Stimulated activated CD4-positive, alpha-beta T cell treated with anti-CD3 and anti-CD28 coated beads, Interleukin-15, amount 100 ng/mL, for 24 hours (primary cell): Measurements from ENCODE around the gene COASY.
"Not testable (repeated sequence)": the region's sequence is repeated elsewhere in the genome, so short reads cannot be mapped to it uniquely, and the experiment has no call there.

ENCODE experiments used
- DNase-seq: peaks from one replicate; pipeline ENCODE4 v3.0.0-alpha.2; 2020

Gene COASY

GRCh38 chr17:42554250-42555121, 7.5 kb upstream of the COASY start:
- DNase-seq, result peak; percentile 90

GRCh38 chr17:42555122-42555622, 6.8 kb upstream of the COASY start:
- DNase-seq, result no peak

- DNase-seq, result not testable (repeated sequence)
These were observed 5.9 kb upstream of the COASY start for GRCh38 chr17:42555961-42556617.

- no peak for DNase-seq
These were observed 2.9 kb upstream of the COASY start for GRCh38 chr17:42559075-42559474.

- no peak for DNase-seq
These were observed 1.7 kb upstream of the COASY start for GRCh38 chr17:42560246-42560645.

- no peak for DNase-seq
These were observed 617 bp downstream of the COASY start for GRCh38 chr17:42562388-42563142.

- DNase-seq, result no peak
These were observed 1.2 kb downstream of the COASY start for GRCh38 chr17:42563143-42563509.

GRCh38 chr17:42563543-42563942, 1.6 kb downstream of the COASY start:
- DNase-seq, result no peak

- no peak for DNase-seq
These were observed 2.0 kb downstream of the COASY start for GRCh38 chr17:42563950-42564349.

- no peak for DNase-seq
These were observed 3.0 kb downstream of the COASY start for GRCh38 chr17:42564815-42565522.

GRCh38 chr17:42565523-42566214, 3.7 kb downstream of the COASY start:
- no peak for DNase-seq

GRCh38 chr17:42566215-42566882, 4.4 kb downstream of the COASY start:
- no peak for DNase-seq

GRCh38 chr17:42566883-42567573, 5.1 kb downstream of the COASY start, which contains the start of gene MLX:
MLX (plus strand) TSS chr17:42567100; CDS start chr17:42567125, 25 bp downstream.
- DNase-seq, result peak; percentile 95

- DNase-seq, result no peak
These were observed 6.6 kb downstream of the COASY start for GRCh38 chr17:42568341-42569111.

- DNase-seq, result no peak
These were observed 9.7 kb downstream of the COASY start for GRCh38 chr17:42571435-42572225.

- no peak for DNase-seq
These were observed 11.1 kb downstream of the COASY start for GRCh38 chr17:42573095-42573494.

- DNase-seq, result no peak
These were observed 12.5 kb downstream of the COASY start for GRCh38 chr17:42574463-42574862.

GRCh38 chr17:42577140-42577531, 15.2 kb downstream of the COASY start:
- no peak for DNase-seq
